ENCODE results near the gene ZNF709.
"Not testable (repeated sequence)": the region's sequence is repeated elsewhere in the genome, so short reads cannot be mapped to it uniquely, and the experiment has no call there.

The ZNF709 gene

GRCh38 chr19:12481781-12482508 is 2.7 kb downstream of the ZNF709 start:
- H3K27ac ChIP-seq: no peak overlapping the region
- no peak for TF ChIP-seq CTCF (conservative IDR thresholded peaks at IDR 0.05)
- TF ChIP-seq ZFX (IDR thresholded peaks at IDR 0.05): no peak

- TF ChIP-seq ZFX (IDR thresholded peaks at IDR 0.05) (no peak), CTCF (conservative IDR thresholded peaks at IDR 0.05) (no peak)
These were observed 6.2 kb downstream of the ZNF709 start for GRCh38 chr19:12478234-12478941.

GRCh38 chr19:12467651-12468050 is 17.0 kb downstream of the ZNF709 start:
- not testable (repeated sequence) for H3K27ac ChIP-seq

More at GRCh38 chr19:12478234-12478941, 6.2 kb downstream of the ZNF709 start:
- no peak overlapping the region for H3K27ac ChIP-seq

GRCh38 chr19:12465211-12465610 is 19.4 kb downstream of the ZNF709 start:
- TF ChIP-seq CTCF (conservative IDR thresholded peaks at IDR 0.05) (no peak), ZFX (IDR thresholded peaks at IDR 0.05) (no peak)
- no peak overlapping the region for H3K27ac ChIP-seq

- no peak for TF ChIP-seq CTCF (conservative IDR thresholded peaks at IDR 0.05)
- TF ChIP-seq ZFX (IDR thresholded peaks at IDR 0.05): no peak
These were observed 19.8 kb downstream of the ZNF709 start for GRCh38 chr19:12464769-12465168.

GRCh38 chr19:12464139-12464538 is 20.5 kb downstream of the ZNF709 start:
- not testable (repeated sequence) for H3K27ac ChIP-seq

More at GRCh38 chr19:12464769-12465168, 19.8 kb downstream of the ZNF709 start:
- no peak overlapping the region for H3K27ac ChIP-seq

- TF ChIP-seq CTCF (conservative IDR thresholded peaks at IDR 0.05) (no peak), ZFX (IDR thresholded peaks at IDR 0.05) (no peak)
These were observed 31.1 kb downstream of the ZNF709 start for GRCh38 chr19:12453495-12453894.

GRCh38 chr19:12450844-12451243 is 33.8 kb downstream of the ZNF709 start:
- H3K27ac ChIP-seq: no peak overlapping the region
- TF ChIP-seq ZFX (IDR thresholded peaks at IDR 0.05) (no peak), CTCF (conservative IDR thresholded peaks at IDR 0.05) (no peak)

More at GRCh38 chr19:12453495-12453894, 31.1 kb downstream of the ZNF709 start:
- H3K27ac ChIP-seq: no peak overlapping the region

Measured in C4-2B (cell line).